ENCODE results near the gene UBR7. TPM values are rescaled to one million over a fixed set of nuclear protein-coding genes. Genes with fewer than 3 reads are reported as not detected.
A peak's percentile ranks its signal among the peaks of the same experiment; 100 is the strongest.
"Not testable (repeated sequence)": the region's sequence is repeated elsewhere in the genome, so short reads cannot be mapped to it uniquely, and the experiment has no call there.

The UBR7 gene
- total RNA-seq, 1 experiment from 2014 or later: 23.9 TPM

DNA sequence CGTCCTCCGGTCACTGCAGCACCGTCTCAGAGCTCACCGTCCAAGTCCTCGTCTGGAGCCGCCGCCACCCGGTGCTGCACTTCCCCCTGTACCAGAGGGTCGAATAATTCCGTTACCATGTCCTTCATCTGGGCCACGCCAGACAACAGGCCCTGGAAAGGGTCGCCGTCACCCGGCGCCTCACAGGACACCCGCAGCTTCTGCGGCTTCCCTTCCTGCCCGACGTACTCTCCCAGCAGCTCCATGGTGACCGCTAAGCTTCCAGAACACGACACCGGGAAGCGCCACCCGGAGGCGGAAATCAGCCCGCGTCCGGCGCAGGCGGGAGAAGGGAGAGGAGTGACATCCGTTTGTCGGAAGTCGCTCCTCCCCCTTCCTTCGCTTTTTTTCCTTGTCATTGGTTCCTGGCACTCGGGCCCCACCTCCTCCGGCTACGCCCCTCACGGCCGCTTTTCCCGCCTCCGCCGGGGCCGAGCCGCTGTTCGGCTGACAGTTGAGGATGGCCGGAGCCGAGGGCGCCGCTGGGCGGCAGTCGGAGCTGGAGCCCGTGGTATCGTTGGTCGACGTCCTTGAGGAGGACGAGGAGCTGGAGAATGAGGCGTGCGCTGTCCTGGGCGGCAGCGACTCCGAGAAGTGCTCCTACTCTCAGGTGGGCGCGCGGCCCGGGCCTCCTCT is at the start of gene UBR7, which contains the start of gene GON7 (continued):
- TF ChIP-seq EZH2phosphoT487 (IDR thresholded peaks at IDR 0.05; ENCODE audit: borderline replicate concordance) (no peak), SIN3A (IDR thresholded peaks at IDR 0.05; ENCODE audit: low read depth) (peak; percentile 83), ELF1 (IDR thresholded peaks at IDR 0.05; ENCODE audit: borderline replicate concordance, low read depth) (peak; percentile 75), CBX3 (IDR thresholded peaks at IDR 0.05; ENCODE audit: low read depth) (no peak)
- TF ChIP-seq, protein P1, sequence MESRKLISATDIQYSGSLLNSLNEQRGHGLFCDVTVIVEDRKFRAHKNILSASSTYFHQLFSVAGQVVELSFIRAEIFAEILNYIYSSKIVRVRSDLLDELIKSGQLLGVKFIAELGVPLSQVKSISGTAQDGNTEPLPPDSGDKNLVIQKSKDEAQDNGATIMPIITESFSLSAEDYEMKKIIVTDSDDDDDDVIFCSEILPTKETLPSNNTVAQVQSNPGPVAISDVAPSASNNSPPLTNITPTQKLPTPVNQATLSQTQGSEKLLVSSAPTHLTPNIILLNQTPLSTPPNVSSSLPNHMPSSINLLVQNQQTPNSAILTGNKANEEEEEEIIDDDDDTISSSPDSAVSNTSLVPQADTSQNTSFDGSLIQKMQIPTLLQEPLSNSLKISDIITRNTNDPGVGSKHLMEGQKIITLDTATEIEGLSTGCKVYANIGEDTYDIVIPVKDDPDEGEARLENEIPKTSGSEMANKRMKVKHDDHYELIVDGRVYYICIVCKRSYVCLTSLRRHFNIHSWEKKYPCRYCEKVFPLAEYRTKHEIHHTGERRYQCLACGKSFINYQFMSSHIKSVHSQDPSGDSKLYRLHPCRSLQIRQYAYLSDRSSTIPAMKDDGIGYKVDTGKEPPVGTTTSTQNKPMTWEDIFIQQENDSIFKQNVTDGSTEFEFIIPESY (IDR thresholded peaks at IDR 0.05; ENCODE audit: extremely low read depth, insufficient replicate concordance, low read length): no peak

DNA sequence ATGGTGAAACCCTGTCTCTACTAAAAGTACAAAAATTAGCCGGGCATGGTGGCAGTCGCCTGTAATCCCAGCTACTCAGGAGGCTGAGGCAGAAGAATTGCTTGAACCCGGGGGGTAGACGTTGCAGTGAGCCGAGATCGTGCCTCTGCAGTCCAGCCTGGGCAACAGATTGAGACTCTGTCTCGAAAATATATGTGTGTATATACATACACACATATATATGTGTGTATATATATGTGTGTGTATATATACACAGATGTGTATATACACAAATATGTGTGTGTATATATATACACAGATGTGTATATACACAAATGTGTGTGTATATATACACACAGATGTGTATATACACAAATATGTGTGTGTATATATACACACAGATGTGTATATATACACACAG is 48.7 kb upstream of the UBR7 start:
- H3K4me2 ChIP-seq (ENCODE audit: low read length); DNase-seq (ENCODE audit: low read depth, low spot score); H3K9me2 ChIP-seq (ENCODE audit: insufficient read depth); BruUV-seq (replicated peaks); H4K20me1 ChIP-seq (ENCODE audit: insufficient read depth); H3K79me2 ChIP-seq (ENCODE audit: insufficient read depth, low read length); ATAC-seq; H3K36me3 ChIP-seq (ENCODE audit: control insufficient read depth in 1 of 2, insufficient read depth in 2 of 2, low read length in 2 of 2); H3K9ac ChIP-seq (ENCODE audit: low read length); CTCF ChIA-PET; H3K27me3 ChIP-seq (ENCODE audit: insufficient read depth, low read length); intact Hi-C loops (cut with micrococcal nuclease); RAD21 ChIA-PET (ENCODE audit: low non-redundant PET in 1 of 2, low total read pairs in 2 of 2, uncharacterized antibody in 2 of 2, unreplicated experiment in 2 of 2); H3K4me1 ChIP-seq (ENCODE audit: control insufficient read depth in 1 of 2, insufficient read depth in 2 of 2, low read length in 2 of 2); POLR2A ChIA-PET; H3K9me3 ChIP-seq (ENCODE audit: control insufficient read depth in 1 of 2, insufficient read depth in 1 of 2, low read depth in 1 of 2, low read length in 2 of 2); H3K27ac ChIP-seq (ENCODE audit: low read depth, low read length); H2AFZ ChIP-seq (ENCODE audit: low read depth, low read length, poor library complexity, severe bottlenecking); H3K4me3 ChIP-seq (replicated peaks in 1 of 2; ENCODE audit: low read depth in 1 of 2, low read length in 2 of 2): not testable (repeated sequence)

DNA sequence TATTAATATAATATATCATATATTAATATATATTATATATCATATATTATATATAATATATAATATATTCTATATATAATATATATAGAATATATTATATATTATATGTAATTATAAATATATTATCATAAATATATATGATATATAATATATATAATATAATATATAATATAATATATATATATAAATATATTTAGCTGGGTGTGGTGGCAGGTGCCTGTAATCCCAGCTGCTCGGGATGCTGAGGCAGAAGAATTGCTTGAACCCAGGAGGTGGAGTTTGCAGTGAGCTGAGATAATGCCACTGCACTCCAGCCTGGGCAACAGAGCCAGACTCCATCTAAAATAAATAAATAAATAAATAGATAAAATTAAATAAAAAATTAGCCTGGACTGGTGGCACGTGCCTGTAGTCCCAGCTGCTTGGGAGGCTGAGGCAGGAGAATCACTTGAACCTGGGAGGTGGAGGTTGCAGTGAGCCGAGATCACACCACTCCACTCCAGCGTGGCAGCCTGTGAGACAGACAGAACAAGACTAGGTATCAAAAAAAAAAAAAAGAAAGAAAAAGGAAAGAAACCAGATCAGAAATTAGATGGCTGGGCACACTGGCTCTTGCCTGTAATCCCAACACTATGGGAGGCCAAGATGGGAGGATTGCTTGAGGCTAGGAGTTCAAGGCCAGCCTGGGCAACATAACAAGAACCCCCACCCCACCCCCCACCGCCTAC is 47.3 kb upstream of the UBR7 start:
- H3K4me2 ChIP-seq (ENCODE audit: low read length): peak overlapping the region; percentile 6; the same call in 1 of the 2 replicates
- RAD21 ChIA-PET (ENCODE audit: low non-redundant PET in 1 of 2, low total read pairs in 2 of 2, uncharacterized antibody in 2 of 2, unreplicated experiment in 2 of 2): interaction anchor here in 1 of 2 experiments (0.6 to 1.2 kb wide), 2 partner anchors 28 to 47 kb away, joined by 3 read pairs; no protein-coding TSS in a partner anchor
- peak; percentile 3; the same call in 1 of the 2 replicates for ATAC-seq
- DNase-seq (ENCODE audit: low read depth, low spot score); H3K27me3 ChIP-seq (ENCODE audit: insufficient read depth, low read length); BruUV-seq (replicated peaks); H3K27ac ChIP-seq (ENCODE audit: low read depth, low read length); H2AFZ ChIP-seq (ENCODE audit: low read depth, low read length, poor library complexity, severe bottlenecking); H3K9me2 ChIP-seq (ENCODE audit: insufficient read depth); H3K79me2 ChIP-seq (ENCODE audit: insufficient read depth, low read length); H3K4me1 ChIP-seq (ENCODE audit: control insufficient read depth in 1 of 2, insufficient read depth in 2 of 2, low read length in 2 of 2); H3K9ac ChIP-seq (ENCODE audit: low read length); H4K20me1 ChIP-seq (ENCODE audit: insufficient read depth); H3K9me3 ChIP-seq (ENCODE audit: control insufficient read depth in 1 of 2, insufficient read depth in 1 of 2, low read depth in 1 of 2, low read length in 2 of 2); H3K4me3 ChIP-seq (replicated peaks in 1 of 2; ENCODE audit: low read depth in 1 of 2, low read length in 2 of 2); H3K36me3 ChIP-seq (ENCODE audit: control insufficient read depth in 1 of 2, insufficient read depth in 2 of 2, low read length in 2 of 2): not testable (repeated sequence)
- CTCF ChIA-PET: interaction anchor here (0.6 to 1.9 kb wide), 12 partner anchors 9 to 445 kb away, joined by 3 to 11 read pairs (median 4); no protein-coding TSS in a partner anchor
- POLR2A ChIA-PET: interaction anchor here (1.2 to 1.4 kb wide), 2 partner anchors 10 to 25 kb away, joined by 3 to 6 read pairs; partner anchors contain the start of genes LYSET and MOAP1
- intact Hi-C loops (cut with micrococcal nuclease): loop anchor here (1.0 kb wide), 1 partner anchor 207 kb away; no protein-coding TSS in a partner anchor
